ENCODE results near the gene DNAJC17. TPM values are rescaled to one million over a fixed set of nuclear protein-coding genes. Genes with fewer than 3 reads are reported as not detected.

Gene DNAJC17
- total RNA-seq, 4 donors from 2014 or later: 6.0 to 56.9 (median 22.3) TPM

DNA sequence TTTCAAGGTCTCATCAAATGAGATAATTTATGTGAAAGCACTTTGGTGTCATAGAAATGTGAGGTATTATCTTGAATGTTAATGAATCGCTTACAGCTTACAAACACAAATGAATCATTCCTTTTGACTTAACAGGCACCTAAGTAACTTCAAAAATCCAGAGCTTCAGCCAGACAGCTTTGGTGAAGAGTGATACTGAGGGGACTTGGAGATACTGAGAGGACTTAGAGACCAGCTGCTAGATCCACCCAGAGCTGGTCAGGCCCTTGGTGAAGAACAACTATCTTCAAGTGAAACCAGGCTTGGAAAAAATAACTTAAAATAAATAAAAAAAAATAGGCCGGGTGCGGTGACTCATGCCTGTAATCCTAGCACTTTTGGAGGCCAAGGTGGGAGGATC, 16.6 kb downstream of the DNAJC17 start:
- intact Hi-C loops (cut with DNase I; ENCODE audit: low total_unique reads) (no loop called here), in situ Hi-C loops (cut with MboI; ENCODE audit: low pct_ligation_motif_present in 1 of 4, low pct_unique_long_range_greater_than_20kb in 1 of 4, low sequenced_read_pairs in 3 of 4) (no loop called here)
- Histone ChIP-seq H3K4me1 (peaks cover 4 to 91% (median 57%) of the 10 kb centered on the region in 4 donors), H3K9me3 (no peaks in the 10 kb centered on the region), H3K27me3 (no peaks in the 10 kb centered on the region), H3K36me3 (no peaks in the 10 kb centered on the region), H3K27ac (no peak overlapping the region), H3K4me3 (no peak overlapping the region)
- 65 to 75% methylated on average over 3 of the region's 3 CpGs for WGBS, 2 donors (ENCODE audit: low coverage in 1 of 2)
- TF ChIP-seq EP300 (IDR thresholded peaks at IDR 0.05; ENCODE audit: low read depth): no peak
- TF ChIP-seq POLR2AphosphoS5 (IDR thresholded peaks at IDR 0.05): no peak
- TF ChIP-seq, protein P1, sequence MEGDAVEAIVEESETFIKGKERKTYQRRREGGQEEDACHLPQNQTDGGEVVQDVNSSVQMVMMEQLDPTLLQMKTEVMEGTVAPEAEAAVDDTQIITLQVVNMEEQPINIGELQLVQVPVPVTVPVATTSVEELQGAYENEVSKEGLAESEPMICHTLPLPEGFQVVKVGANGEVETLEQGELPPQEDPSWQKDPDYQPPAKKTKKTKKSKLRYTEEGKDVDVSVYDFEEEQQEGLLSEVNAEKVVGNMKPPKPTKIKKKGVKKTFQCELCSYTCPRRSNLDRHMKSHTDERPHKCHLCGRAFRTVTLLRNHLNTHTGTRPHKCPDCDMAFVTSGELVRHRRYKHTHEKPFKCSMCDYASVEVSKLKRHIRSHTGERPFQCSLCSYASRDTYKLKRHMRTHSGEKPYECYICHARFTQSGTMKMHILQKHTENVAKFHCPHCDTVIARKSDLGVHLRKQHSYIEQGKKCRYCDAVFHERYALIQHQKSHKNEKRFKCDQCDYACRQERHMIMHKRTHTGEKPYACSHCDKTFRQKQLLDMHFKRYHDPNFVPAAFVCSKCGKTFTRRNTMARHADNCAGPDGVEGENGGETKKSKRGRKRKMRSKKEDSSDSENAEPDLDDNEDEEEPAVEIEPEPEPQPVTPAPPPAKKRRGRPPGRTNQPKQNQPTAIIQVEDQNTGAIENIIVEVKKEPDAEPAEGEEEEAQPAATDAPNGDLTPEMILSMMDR (IDR thresholded peaks at IDR 0.05): no peak
- TF ChIP-seq POLR2A (IDR thresholded peaks at IDR 0.05): no peak
- DNase-seq: no peak

DNA sequence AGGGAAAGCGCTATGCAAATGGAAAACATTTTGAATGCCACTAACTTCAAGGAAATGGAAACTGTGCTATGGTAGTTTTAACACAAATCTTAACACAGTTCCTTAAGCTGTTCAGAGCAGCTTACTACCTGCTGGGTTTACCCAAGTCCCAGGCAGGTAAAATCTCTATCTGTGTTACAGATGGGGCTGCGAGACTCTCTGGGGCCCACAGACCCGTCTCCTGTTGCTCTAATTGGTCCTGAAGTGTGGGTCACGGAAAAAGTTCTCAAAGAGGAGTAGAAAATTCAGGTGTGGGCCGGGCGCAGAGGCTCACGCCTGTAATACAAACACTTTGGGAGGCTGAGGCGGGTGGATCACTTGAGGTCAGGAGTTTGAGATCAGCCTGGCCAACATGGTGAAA, 17.3 kb downstream of the DNAJC17 start:
- Histone ChIP-seq H3K27me3 (no peaks in the 10 kb centered on the region), H3K9me3 (no peaks in the 10 kb centered on the region), H3K4me1 (peaks cover 4 to 91% (median 53%) of the 10 kb centered on the region in 4 donors), H3K36me3 (no peaks in the 10 kb centered on the region), H3K4me3 (no peak overlapping the region), H3K27ac (no peak overlapping the region)
- 93 to 100% methylated on average over 1 to 8 of the region's 8 CpGs for WGBS, 2 donors (ENCODE audit: low coverage in 1 of 2)
- TF ChIP-seq POLR2A (IDR thresholded peaks at IDR 0.05) (no peak), EP300 (IDR thresholded peaks at IDR 0.05; ENCODE audit: low read depth) (no peak), POLR2AphosphoS5 (IDR thresholded peaks at IDR 0.05) (no peak)
- TF ChIP-seq, protein P1 (IDR thresholded peaks at IDR 0.05): no peak
- in situ Hi-C loops (cut with MboI; ENCODE audit: low pct_ligation_motif_present in 1 of 4, low pct_unique_long_range_greater_than_20kb in 1 of 4, low sequenced_read_pairs in 3 of 4): no loop called here
- intact Hi-C loops (cut with DNase I; ENCODE audit: low total_unique reads): no loop called here
- DNase-seq: no peak

DNA sequence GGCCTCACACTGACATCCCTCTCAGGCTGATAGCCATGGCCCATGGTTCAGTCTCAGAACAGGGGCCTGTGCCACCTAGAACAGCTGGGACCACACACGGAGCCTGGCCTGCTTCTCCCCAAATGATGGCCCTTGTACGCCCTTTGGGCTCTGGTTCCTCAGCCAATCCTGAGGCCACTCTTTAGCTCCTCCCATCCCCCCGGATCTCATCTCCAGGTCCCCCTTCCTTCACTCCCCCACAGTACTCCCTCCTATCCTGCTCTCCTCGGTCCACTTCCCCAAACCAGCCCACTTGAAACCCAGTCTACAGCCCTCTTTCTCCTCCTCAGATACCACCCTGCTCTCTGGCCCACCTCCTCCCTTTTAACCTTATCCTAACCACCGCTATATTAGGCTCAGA, 18.2 kb downstream of the DNAJC17 start:
- Histone ChIP-seq H3K27me3 (no peaks in the 10 kb centered on the region), H3K27ac (peak overlapping the region in 3 of 4 donors; percentile 72 to 83 (median 77)), H3K36me3 (no peaks in the 10 kb centered on the region), H3K4me1 (peaks cover 4 to 88% (median 50%) of the 10 kb centered on the region in 4 donors), H3K9me3 (no peaks in the 10 kb centered on the region), H3K4me3 (no peak overlapping the region)
- TF ChIP-seq POLR2AphosphoS5 (IDR thresholded peaks at IDR 0.05): no peak
- TF ChIP-seq POLR2A (IDR thresholded peaks at IDR 0.05): no peak
- TF ChIP-seq, protein P1 (IDR thresholded peaks at IDR 0.05): no peak
- no peak for TF ChIP-seq EP300 (IDR thresholded peaks at IDR 0.05; ENCODE audit: low read depth)
- in situ Hi-C loops (cut with MboI; ENCODE audit: low pct_ligation_motif_present in 1 of 4, low pct_unique_long_range_greater_than_20kb in 1 of 4, low sequenced_read_pairs in 3 of 4) (no loop called here), intact Hi-C loops (cut with DNase I; ENCODE audit: low total_unique reads) (no loop called here)
- 75 to 86% methylated on average over 3 to 5 of the region's 5 CpGs for WGBS, 2 donors (ENCODE audit: low coverage in 1 of 2)
- no peak for DNase-seq

DNA sequence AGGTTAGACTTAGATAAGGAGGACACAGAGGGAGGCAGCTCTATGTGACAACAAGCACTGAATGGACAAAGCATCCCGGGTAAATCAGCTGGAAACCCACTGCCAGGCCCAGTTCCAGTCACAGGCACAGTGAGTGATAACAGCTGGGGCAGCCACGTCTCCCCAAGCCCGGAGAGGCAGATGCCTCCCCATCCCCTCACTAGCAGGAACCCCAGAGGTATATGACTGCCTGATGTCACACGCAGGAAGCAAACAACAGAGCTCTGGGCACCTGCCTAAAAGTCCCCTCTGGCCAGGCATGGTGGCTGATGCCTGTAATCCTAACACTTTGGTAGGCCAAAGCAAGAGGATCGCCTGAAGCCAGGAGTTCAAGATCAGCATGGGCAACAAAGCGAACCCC, 19.3 kb downstream of the DNAJC17 start:
- H3K9me3 ChIP-seq: no peaks in the 10 kb centered on the region
- WGBS, 2 donors (ENCODE audit: low coverage in 1 of 2): 68 to 100% methylated on average over 2 to 6 of the region's 6 CpGs
- H3K4me1 ChIP-seq: peaks cover 4 to 77% (median 42%) of the 10 kb centered on the region in 4 donors
- H3K4me3 ChIP-seq: no peak overlapping the region
- in situ Hi-C loops (cut with MboI; ENCODE audit: low pct_ligation_motif_present in 1 of 4, low pct_unique_long_range_greater_than_20kb in 1 of 4, low sequenced_read_pairs in 3 of 4) (no loop called here), intact Hi-C loops (cut with DNase I; ENCODE audit: low total_unique reads) (no loop called here)
- H3K27ac ChIP-seq: peak overlapping the region; percentile 72 to 83 (median 79)
- H3K27me3 ChIP-seq: no peaks in the 10 kb centered on the region
- no peaks in the 10 kb centered on the region for H3K36me3 ChIP-seq
- TF ChIP-seq POLR2A (IDR thresholded peaks at IDR 0.05): no peak
- no peak for TF ChIP-seq POLR2AphosphoS5 (IDR thresholded peaks at IDR 0.05)
- no peak for TF ChIP-seq EP300 (IDR thresholded peaks at IDR 0.05; ENCODE audit: low read depth)
- TF ChIP-seq, protein P1 (IDR thresholded peaks at IDR 0.05): no peak
- no peak for DNase-seq
